HG03378 (cell line): Measurements from ENCODE around the gene GRIK3.

Experiments
- ATAC-seq: cut with Tn5 transposase; IDR thresholded peaks from one replicate; pipeline ENCODE4 v1.9.1; 2021; ENCODE audit warnings: mild to moderate bottlenecking, moderate library complexity; ENCODE audit not compliant: unreplicated experiment

Gene GRIK3

DNA sequence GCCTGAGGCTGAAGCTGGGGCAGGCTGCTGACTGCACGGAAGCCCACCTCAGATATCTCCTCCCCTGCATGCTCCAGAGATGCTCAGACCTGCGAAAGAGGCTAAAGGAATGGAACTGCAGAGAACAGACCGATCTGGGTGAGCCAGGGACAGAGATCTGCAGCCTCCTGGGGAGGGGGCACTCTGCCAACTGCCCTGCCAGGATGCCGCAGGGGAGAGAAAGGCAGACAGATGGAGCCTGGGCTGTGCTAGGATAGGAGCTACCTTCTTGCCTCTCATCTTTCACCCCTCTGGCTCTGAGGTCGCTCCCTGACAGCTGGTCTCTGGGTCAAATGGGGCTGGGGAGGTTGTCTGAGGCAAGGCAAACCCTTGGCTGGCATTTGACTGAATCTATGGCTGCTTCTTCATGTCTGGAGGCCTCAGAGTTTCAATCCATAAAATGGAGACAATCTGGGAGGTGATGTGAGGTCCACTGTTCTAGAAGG is 238.2 kb downstream of the GRIK3 start:
- no peak for ATAC-seq

DNA sequence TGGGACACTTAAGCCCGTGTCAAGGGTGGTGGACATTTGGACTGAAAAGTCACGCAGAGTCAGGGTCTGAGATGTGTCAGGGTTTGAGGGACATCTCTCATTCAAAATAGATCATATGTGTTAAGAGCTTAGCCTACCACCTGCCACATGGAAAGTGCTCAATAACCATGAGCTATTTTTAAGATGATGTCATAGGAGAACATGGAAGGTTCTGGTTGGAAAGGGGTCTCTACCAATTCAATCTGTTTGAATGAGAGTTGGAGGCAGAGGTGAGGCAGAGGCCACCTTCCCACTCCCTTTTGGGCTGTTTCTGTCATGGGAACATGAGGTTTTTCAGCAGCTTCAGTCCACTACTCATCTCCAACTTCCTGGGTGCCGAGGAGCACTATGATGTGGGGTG is 239.9 kb downstream of the GRIK3 start:
- no peak for ATAC-seq

DNA sequence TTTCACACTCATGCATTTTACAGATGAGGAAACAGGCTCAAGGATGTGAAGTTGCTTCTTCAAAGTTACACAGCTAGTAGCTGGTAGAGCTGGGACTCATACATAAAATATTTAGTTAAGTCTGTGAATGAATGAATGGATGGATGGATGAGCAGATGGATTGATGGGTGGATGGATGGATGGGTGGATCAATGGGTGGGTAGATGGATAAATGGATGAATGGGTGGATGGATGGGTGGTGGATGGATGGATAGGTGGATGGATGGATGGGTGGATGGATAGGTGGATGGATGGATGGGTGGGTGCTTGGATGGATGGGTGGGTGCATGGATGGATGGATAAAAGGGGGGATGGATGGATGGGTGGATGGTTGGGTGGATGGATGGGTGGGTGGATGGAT is 240.9 kb downstream of the GRIK3 start:
- ATAC-seq, result no peak

DNA sequence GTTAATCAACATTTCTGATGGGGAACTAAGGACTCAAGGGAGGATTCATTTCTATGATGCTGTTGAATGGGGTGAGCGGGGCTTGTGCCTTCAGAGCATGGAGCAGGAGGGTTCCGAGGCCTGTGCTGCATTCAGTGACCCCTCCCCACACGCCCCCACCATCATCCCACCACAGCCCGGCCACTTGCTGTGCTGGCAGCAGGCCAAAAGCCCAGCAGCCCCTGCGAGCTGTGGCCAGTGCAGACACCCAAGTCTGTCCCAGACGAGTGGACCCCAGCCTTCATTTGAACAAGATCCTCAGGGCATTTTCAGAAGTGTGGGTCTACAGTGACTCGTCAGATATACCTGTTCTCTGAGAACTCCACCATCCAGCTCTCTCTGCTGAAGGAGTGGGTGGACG is 242.0 kb downstream of the GRIK3 start:
- ATAC-seq, result no peak

GRCh38 chr1:36790191-36790590 is 244.1 kb downstream of the GRIK3 start:
- ATAC-seq, result no peak

DNA sequence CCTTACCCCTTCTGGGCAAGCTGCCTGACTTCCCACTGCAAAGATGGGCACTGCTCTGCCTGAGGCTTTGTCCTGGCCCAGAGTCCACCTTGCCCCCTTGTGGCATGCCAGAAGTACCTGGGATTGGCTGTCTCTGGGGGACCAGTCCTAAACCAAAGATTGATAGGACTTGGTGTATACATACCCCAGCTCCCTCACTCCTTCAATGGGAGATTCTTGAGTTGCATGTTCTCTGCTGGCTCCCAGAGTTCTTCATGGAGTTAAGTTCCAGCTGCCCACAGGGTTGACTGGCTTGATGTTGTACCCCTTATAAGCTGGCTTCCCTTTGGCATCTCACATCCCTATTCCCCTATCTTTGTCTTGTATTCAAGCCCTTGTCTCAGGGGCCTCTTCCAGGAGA is 244.8 kb downstream of the GRIK3 start:
- ATAC-seq, result no peak

- ATAC-seq, result no peak
Measured at GRCh38 chr1:36787312-36787913, 246.9 kb downstream of the GRIK3 start.

GRCh38 chr1:36786425-36786824 is 247.9 kb downstream of the GRIK3 start:
- no peak for ATAC-seq

GRCh38 chr1:36784147-36784859 is 250.0 kb downstream of the GRIK3 start:
- ATAC-seq, result no peak

DNA sequence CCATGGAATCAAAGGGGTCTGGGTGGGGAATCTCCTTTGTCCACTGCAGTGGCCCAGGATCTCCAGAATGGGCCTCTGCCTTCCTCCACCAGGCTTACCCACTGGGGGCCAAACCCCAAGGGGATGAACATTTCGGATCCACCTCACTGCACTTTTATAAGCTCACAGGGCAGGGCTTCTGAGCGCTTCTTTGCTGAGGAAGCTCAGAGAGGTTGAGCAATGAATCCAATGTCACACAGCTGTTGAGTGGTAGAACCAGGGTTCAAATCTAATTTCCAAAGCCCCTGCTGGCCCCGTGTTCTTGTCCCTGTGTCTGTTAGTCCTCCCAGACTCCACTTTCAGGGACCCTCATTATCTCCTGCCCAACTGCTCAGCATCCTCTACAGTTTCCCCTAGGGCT is 250.8 kb downstream of the GRIK3 start:
- ATAC-seq, result no peak

DNA sequence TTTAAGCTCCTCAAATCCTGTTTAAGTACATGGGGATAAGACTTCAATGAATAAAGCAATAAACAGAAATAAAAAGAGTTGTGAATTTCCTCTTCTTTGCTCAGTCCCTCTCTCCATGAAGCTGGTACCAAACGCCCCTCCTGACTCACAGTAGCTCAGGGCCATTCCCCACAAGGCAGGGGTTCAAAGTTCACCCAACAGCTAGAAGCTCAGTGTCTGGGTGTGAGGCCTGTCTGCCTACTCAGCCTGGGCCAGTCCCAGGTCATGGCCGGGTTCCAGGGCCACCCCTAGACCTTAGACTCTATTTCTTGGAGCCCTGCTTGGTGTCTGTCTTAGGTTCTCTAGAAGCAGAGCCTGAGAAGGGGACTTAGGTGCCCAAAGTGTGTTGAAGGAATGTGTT is 251.5 kb downstream of the GRIK3 start:
- ATAC-seq, result no peak

DNA sequence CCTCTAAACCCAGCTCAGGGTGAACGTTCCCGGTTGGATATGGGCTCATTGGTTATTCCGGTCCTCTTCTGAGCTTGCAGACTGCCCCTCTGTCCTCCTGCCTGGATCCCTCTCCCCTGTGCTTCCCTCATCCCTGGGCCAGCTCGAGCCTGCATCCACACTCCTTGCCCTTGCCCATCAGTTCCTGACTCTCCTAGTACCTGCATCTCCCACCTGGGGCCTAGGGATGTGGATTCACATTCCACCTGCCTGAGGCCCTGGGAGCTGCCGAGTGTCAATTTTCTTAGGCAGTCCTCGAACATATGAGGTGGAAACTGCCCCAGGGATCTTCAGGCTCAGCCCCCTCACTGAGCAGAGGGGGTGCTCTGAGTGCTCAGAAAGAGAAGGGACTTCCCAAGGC is 252.2 kb downstream of the GRIK3 start:
- no peak for ATAC-seq

DNA sequence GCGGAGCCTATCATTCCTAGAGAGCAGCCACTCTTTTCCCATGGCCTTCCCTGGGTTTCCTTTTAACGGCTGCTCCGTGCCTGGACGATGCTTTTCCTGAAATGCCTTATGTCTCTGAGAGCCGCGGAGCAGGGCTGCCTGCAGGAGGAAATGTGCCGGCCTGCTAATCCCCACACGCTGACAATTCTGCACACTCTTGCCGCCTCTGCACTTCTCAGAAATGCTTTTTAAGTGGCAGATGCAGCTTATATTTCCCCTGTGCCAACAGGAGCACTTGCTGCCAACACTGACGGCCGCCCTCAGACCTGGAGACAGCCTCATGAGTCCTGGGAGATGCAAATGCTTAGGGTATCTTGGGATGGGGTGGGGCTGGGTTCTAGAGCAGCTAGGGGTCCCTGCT is 253.2 kb downstream of the GRIK3 start:
- ATAC-seq, result no peak

GRCh38 chr1:36778740-36779139 is 255.6 kb downstream of the GRIK3 start:
- no peak for ATAC-seq

GRCh38 chr1:36776948-36777831 is 257.1 kb downstream of the GRIK3 start:
- no peak for ATAC-seq

DNA sequence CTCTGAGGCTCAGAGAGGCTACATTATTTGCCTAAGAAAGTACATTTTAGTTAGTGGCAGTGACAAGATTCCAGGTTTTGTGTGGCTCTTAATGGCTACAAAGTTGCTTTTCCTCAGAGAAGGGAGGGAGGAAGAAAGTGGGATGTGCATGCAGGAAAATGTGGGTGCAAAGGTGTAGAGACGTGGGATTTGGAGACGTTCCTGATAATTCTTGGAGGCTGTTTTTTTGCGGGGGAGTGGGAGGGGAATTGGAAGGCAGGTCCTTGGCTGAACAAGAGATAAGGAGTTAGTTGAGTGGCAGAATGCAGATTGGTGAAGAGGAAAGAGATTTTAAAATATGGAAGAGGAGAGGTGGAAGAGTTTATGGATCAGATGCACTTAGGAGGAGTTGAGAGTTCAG is 258.1 kb downstream of the GRIK3 start:
- no peak for ATAC-seq

DNA sequence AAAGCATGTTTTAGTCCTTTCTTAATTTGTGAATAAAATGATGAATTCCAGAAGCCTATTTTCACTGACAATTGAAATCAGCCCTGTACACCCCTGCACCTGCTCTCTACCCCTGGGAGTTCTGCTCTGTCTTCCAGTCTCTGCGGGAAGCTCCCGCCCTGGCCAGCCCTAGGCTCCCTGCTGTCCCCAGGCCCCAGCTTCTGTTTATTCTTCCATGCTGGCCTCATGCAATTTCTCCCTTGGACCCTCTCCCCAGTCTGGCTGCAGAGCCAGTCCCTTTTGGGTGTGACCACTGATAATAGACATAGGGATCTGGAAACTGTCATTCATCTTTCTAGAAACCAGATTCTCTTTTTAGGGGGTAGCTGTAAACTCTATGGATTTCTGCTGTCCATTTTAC is 258.6 kb downstream of the GRIK3 start:
- ATAC-seq, result no peak

- ATAC-seq, result no peak
Measured at GRCh38 chr1:36773827-36774541, 260.3 kb downstream of the GRIK3 start.

DNA sequence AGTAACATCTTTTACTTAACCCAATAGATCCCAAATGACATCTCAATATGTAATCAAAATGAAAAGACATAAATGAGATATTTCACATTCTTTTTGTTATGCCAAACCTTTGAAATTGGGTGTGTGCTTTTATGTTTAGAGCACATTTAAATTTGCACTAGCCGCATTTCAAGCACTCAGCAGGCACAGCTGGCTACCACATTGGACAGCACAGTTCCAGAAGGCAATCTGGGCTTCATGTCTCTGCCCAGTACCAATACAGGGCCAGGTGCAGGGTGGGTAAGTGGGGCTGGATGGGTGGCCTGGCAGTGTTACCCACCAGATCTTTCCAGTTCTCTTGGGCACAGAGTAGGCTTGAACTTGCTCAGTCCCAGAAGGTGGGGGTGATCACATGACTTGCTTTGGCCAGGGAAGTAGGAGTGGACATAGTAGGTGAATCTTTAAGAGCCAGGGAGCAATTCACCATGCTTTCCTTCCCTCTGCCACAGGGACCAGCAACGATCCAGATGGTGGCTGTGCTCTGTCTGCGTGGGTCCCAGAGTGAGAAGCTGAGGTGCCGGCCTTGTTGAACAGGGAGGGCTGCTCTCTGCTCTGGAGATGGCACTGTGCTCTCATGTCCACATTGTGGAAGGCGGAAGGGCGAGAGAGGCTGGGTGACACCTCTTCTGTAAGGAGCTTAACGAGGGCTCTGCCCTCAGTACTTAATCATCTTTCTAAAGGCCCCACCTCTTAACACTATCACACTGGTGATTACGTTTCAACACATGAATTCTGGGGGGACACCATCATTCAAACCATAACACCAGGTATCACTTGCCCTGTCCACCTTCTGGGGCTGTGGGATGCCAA is 261.4 kb downstream of the GRIK3 start:
- no peak for ATAC-seq

DNA sequence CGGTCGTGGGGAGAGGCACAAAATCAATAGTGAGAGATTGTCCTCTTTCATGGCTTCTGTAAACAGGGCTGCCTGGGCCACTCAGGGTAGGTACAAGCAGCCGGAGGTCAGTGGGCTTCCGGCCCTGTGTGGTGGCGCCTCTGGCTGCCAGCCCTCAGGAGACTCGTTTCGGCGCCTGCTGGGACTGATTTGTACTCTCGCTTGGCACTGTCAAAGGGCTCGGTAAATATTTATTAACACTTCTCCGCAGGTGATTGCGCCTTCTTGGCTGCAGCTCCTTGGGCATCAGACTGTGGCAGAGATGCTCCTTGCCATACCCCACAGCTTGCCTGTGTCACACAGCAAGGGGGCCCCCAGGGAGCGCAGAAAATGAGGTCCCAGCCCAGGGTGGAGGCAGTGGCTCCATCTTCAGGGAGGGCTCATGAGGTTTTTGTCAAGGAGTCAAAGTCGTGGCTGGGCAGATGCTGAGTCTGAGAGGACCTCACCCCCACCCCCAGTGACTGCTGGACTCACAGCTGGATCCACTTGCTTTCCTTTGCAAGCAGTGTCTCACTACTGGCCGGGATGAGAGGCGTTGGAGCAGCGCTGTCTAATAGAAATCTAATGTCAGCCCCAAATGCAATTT is 262.5 kb downstream of the GRIK3 start:
- no peak for ATAC-seq
